Measurements from ENCODE around the gene ROCK2. TPM values are rescaled to one million over a fixed set of nuclear protein-coding genes. Genes with fewer than 3 reads are reported as not detected.

The ROCK2 gene
- 10 to 100 TPM; 62.7 to 80.9 TPM for total RNA-seq

- peak within 1 kb of the TSS; percentile 99 for H3K27ac ChIP-seq
- H3K4me3 ChIP-seq = peak within 1 kb of the TSS; percentile 77
- intact Hi-C loops (cut with DNase I) = loop anchor here (10.0 kb wide), 1 partner anchor 60 kb away; no protein-coding TSS in a partner anchor
- no peaks in the 10 kb centered on the region for H3K36me3 ChIP-seq
- DNase-seq = peak; percentile 88
- H3K9me3 ChIP-seq = no peaks in the 10 kb centered on the region
- H3K27me3 ChIP-seq = no peaks in the 10 kb centered on the region
- peak within 1 kb of the TSS; percentile 98 to 99 for H3K9ac ChIP-seq (ENCODE audit: low read depth in 2 of 2, low read length in 2 of 2)
- TF ChIP-seq CTCF (IDR thresholded peaks at IDR 0.05) = no peak
- peaks cover 18% of the 10 kb centered on the region for H3K4me1 ChIP-seq
These were observed at the start of gene ROCK2 for GRCh38 chr2:11344342-11344955. TSS of gene ROCK2 (minus strand) at chr2:11344636. CDS start at chr2:11344136, 500 bp downstream.

- no peak for DNase-seq
- H3K9ac ChIP-seq (ENCODE audit: low read depth in 2 of 2, low read length in 2 of 2) = no peak overlapping the region
- TF ChIP-seq CTCF (IDR thresholded peaks at IDR 0.05) = no peak
- no peak overlapping the region for H3K4me3 ChIP-seq
- H3K9me3 ChIP-seq = no peaks in the 10 kb centered on the region
- H3K4me1 ChIP-seq = no peaks in the 10 kb centered on the region
- no peaks in the 10 kb centered on the region for H3K36me3 ChIP-seq
- H3K27ac ChIP-seq = peak overlapping the region; percentile 20
- intact Hi-C loops (cut with DNase I) = no loop called here
- H3K27me3 ChIP-seq = no peaks in the 10 kb centered on the region
These were observed 49.3 kb upstream of the ROCK2 start for GRCh38 chr2:11393711-11394236.

GRCh38 chr2:11391942-11392266 is 47.5 kb upstream of the ROCK2 start:
- no peak for TF ChIP-seq CTCF (IDR thresholded peaks at IDR 0.05)
- no peaks in the 10 kb centered on the region for H3K9me3 ChIP-seq
- H3K4me1 ChIP-seq = peaks cover 5% of the 10 kb centered on the region
- H3K36me3 ChIP-seq = no peaks in the 10 kb centered on the region
- H3K9ac ChIP-seq (ENCODE audit: low read depth in 2 of 2, low read length in 2 of 2) = no peak overlapping the region
- no peak overlapping the region for H3K27ac ChIP-seq
- no peak overlapping the region for H3K4me3 ChIP-seq
- H3K27me3 ChIP-seq = no peaks in the 10 kb centered on the region
- intact Hi-C loops (cut with DNase I) = no loop called here
- DNase-seq = no peak

DNA sequence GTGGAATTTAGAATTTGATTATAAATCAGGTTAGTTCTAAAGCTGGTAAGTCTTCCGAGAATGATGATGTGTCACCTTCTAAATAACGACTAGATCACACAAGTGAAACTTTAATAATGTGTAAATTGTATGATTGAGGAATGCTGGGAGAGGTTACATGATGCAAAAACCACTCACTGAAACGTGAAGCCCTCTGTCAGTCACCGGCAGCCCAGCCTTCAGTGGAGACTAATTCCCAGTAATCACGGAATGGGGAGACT is 45.9 kb upstream of the ROCK2 start:
- no peak for TF ChIP-seq CTCF (IDR thresholded peaks at IDR 0.05)
- intact Hi-C loops (cut with DNase I) = no loop called here
- peaks cover 13% of the 10 kb centered on the region for H3K4me1 ChIP-seq
- H3K9me3 ChIP-seq = no peaks in the 10 kb centered on the region
- no peak overlapping the region for H3K9ac ChIP-seq (ENCODE audit: low read depth in 2 of 2, low read length in 2 of 2)
- no peaks in the 10 kb centered on the region for H3K27me3 ChIP-seq
- no peaks in the 10 kb centered on the region for H3K36me3 ChIP-seq
- DNase-seq = no peak
- no peak overlapping the region for H3K27ac ChIP-seq
- no peak overlapping the region for H3K4me3 ChIP-seq

DNA sequence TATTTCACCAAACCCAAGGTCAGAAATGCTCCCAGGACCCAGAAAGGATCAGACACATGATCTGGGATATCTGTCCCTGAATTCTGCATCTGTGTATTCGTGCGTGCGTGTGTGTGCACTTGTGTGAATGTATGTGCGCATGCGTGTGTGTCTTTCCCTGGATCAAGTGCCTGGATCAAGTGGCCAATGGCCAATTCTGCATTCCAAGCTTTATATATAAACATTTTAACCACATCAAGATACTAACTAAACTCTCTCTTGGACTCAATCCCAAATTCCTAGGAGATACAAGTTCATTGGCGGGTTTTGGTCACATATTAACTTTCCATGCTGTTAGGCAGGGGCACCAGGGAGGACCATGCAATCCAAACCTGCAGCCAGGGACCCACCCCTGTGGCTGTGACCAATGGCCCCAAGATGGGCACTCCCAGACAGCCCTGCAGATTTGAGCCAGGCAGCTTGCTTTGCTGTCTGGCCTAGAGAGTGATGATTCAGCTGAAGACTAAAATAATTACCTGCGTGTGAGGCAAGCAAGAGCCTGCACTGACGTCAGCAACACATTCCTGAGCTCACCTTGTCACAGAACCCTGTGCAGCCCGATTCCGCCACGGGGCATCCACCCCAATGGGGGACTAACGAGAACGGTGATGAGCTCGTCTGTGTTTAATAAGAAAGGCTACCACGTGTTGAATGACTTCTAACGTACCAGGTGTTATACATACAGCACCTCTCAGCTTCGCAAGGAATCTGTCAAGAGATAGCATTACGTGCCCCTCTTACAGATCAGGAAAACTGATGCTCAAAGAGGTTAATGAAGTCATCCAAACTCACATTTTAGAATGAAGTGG is 45.3 kb upstream of the ROCK2 start:
- intact Hi-C loops (cut with DNase I) = no loop called here
- H3K4me1 ChIP-seq = peaks cover 14% of the 10 kb centered on the region
- H3K9ac ChIP-seq (ENCODE audit: low read depth in 2 of 2, low read length in 2 of 2) = peak overlapping the region in 1 of 2 donors; percentile 60

More for the DNA sequence above, 45.3 kb upstream of the ROCK2 start:
- DNase-seq = peak; percentile 80
- Histone ChIP-seq H3K27me3 (no peaks in the 10 kb centered on the region), H3K9me3 (no peaks in the 10 kb centered on the region), H3K4me3 (no peak overlapping the region), H3K36me3 (no peaks in the 10 kb centered on the region), H3K27ac (peak overlapping the region; percentile 78)
- TF ChIP-seq CTCF (IDR thresholded peaks at IDR 0.05) = no peak

Data from colonic mucosa (tissue), 4 donors.